HG03103 (cell line): ENCODE measurements around the gene MYO1F.
"Not testable (repeated sequence)": the region's sequence is repeated elsewhere in the genome, so short reads cannot be mapped to it uniquely, and the experiment has no call there.

Experiments used
- ATAC-seq: cut with Tn5 transposase; IDR thresholded peaks from one replicate; pipeline ENCODE4 v1.9.1; 2021; ENCODE audit warnings: low read depth; ENCODE audit not compliant: unreplicated experiment

The MYO1F gene

DNA sequence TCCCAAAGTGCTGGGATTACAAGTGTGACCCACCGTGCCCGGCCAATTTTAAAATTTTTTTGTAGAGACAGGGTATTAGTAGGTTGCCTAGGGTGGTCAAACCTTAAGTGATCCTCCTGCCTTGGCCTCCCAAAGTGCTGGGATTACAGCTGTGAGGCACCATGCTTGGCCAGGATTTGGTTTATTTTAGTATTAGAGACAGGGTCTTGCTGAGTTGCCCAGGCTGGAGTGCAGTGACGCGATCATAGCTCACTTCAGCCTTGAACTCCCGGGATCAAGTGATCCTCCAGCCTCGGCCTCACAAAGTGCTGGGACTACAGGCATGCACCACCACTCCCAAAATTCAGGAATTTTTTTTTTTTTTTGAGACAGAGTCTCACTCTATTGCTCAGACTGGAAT lies 57.9 kb downstream of the MYO1F start:
- no peak for ATAC-seq

DNA sequence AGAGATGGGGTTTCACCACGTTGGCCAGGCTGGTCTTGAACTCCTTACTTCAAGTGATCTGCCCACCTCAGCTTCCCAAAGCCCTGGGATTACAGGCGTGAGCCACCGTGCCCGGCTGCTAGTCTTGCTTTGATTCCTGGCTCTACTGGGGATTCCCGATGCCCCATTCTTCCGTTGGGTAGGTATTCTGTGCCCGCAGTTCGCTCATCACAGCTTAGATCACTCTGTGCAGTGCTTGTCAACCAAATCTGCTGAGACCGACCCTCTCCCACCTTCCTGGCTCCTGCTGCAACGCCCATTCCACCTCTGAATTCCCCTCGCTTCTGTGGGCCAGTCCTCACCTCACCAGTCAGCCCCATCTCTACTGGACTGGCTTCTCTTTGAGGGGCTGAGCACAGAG lies 58.7 kb downstream of the MYO1F start:
- no peak for ATAC-seq

DNA sequence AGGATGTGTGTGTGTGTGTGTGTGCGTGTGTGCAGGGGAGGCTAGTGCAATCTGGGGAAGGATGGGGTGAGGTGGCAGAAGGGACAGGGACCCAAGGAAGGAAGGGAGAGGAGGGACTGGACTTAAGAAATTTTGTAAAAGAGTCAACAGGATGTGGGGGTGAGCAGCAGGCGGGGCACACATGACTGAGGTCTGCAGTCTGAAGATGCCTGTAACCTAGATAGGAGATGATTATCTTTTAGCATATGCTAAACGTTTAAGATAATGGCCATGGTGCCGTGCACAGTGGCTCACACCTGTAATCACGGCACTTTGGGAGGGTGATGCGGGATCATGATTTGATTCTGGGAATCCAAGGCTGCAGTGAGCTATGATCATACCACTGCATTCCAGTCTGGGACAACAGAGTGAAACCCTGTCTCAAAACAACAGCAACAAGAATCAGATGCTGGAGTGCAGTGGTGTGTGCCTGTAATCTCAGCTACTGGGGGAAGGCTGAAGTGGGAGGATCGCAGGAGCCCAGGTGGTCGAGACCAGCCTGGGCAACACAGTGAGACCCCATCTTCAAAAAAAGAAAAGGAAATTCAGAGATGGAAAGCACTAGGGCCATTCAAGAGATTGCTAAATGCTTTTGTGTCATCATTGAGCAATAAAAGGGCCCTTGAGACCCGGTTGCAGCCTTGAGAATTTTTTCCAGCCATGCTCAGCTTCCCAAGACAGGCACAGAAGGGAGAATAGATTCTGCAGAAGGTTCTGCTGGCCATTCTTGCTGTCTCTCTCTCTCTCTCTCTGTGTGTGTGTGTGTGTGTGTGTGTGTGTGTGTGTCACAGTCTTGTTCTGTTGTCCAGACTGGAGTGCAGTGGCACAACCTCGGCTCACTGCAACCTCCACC lies 59.4 kb downstream of the MYO1F start:
- ATAC-seq = no peak

DNA sequence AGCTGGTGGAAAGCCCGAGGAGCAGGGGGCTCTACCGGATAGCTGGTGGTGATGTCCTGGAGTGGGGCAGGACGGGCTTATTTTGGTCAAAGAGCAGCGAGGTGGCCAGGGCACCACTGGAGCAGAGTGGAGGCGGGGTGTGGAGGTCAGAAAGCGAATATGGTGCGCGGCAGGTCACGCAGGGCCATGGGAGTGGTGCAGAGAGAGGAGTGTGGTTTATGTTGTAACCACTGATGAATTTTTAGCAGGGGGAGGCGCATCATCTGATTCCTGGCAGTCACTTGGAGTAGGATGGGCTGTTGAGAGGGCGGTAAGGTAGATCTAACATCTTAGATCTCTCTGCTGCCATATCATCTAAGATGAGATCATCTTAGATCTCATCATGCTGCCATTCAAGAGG lies 61.9 kb downstream of the MYO1F start:
- no peak for ATAC-seq

DNA sequence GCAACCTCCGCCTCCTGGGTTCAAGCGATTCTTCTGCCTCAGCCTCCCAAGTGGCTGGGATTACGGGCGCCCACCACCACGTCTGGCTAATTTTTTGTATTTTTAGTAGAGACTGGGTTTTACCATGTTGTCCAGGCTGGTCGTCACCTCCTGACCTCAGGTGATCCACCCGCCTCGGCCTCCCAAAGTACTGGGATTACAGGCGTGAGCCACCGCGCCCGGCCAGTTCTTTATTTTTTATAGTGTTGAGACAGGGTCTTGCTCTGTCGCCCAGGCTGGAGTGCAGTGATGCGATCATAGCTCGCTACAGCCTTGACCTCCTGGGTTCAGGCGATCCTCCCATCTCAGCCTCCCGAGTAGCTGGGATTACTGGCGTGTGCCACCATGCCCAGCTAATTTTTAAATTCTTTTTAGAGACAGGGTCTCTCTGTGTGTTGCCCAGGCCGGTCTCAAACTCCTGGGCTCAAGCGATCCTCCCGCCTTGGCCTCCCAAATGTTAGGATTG lies 62.7 kb downstream of the MYO1F start:
- not testable (repeated sequence) for ATAC-seq

DNA sequence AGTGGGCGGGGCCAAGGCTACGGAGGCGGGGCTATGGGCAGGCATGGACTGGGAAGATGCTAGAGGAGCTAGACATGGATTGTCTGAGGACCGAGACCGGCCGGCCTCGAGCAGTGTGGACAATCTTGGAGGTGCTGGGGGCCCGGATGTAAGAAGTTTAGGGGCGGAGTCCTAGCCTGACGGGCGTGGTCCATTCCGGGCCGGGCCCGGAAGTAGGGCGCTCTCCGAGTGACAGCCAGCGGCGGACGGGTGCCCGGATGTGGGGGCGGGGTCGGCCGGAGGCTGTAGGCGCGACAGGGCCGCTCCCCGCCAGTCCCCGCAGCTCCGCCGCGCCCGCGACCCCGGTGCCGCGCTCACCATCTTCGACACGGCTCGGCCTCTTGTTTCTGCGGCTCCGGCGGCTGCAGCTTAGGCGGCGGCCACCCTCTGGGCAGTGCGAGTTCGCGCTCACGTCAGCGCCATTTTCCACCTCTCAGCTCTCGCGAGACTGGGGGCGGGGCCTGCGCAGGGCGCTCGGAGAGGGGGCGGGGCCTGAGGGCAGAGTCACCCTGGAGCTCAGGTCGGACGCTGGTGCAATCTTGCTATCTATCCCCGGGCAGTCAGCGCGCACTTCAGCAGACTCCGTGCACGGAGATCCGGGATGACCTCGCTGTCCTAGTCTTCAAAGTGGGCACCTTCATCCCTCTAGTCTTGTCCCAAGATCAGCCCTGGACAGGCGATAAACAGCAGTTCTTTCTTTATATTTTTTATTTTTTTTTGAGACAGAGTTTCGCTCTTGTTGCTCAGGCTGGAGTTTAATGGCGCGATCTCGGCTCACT lies 63.3 kb downstream of the MYO1F start, which contains the start of gene ZNF414:
Gene ZNF414, minus strand, starts transcription at position 481 of the 818 bp plus-strand sequence. Its CDS starts 121 bp downstream, at position 360.
- peak; percentile 82 for ATAC-seq

DNA sequence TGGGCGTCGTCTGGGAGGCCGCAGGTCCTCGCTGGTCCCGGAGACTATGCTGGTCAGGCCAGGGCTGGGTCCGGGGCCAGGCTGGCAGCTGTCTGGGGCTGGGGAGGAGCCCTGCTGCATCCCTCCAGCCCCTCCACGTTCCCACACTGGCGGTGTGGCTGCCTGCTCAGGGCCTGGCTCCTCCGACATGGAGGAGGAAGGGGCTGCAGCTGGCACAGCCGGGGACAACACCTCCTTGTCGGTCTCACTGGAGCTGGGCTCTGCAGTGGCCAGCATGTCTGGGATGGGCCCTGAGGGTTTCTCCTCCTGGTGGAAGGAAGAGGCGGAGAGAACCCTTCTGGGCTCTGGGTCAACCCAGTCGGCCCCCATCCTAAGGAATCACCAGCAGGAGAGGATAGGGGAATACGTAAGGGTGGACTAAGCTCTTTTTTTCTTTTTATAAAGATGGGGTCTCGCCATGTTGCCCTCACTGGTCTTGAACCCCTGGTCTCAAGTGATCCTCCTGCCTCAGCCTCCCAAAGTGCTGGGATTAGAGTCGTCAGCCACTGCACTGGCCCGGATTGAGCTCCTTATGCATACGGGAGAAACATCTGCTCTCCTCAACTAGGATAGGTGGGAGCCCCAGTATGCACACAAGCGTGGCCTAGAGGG lies 64.1 kb downstream of the MYO1F start:
- no peak for ATAC-seq

DNA sequence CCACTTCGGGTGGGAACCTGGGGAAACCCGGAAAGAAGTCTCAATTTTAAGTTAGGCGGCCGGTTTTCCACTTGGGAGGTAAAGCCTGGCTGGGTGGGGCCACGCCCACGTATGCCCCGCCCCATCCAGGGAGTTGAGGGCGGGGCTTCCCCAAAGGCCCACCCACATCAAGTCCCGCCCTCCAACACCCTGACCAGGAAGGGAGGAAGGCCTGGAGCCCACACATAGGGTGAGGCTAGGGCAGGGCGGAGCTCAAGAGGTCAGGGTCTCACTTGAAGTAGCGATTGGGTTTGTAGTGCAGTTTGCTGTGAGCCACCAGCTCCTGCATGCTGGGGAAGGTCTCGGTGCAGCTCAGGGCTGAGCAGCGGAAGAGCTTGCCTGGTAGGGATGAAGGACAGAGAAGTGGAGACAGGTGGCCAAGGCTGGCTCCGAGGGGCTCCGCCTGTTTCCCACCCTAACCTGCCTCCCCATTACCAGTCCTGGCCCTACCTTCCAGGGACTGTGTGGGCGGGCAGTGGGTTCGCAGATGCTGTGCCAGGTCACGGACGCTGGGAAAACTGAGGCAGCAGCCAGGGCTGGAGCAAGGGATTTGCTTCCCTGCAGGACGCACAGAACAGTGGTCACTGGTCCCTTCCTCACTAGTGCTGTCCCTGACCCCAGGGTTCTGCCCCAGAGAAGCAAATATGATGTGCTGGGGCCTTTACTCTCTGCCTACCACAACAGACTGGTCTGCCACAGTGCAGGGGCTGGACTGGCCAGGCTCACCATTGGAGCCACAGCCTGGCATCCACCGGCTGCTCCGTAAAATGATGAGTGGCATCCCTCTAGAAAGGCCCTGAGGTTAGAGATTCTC lies 64.9 kb downstream of the MYO1F start:
- no peak for ATAC-seq

DNA sequence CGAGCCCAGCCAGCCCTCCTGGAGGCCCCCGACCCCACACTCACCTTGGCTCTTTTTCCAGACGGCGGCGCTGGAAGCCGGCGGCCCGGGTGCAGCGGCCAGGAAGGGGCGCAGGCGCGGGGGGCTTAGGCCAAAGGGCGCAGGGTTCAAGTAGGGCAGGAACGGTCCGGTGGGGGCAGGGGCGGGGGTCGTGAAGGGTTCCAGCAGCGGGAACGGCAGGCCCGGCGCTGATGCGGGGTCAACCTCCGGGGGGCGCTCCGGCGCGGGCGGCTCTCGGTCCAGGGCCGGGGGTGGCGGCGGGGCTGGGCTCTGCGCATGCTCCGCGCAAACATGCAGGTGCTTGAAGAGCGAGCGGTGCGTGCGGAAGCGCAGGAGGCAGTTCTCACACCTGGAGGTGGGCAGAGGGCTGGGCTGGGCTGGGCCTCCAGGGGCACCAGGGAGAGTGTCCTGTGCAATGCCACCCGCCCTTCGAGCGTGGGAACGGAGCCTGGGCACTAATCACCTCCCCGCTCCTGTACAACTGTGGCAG lies 65.6 kb downstream of the MYO1F start:
- no peak for ATAC-seq

DNA sequence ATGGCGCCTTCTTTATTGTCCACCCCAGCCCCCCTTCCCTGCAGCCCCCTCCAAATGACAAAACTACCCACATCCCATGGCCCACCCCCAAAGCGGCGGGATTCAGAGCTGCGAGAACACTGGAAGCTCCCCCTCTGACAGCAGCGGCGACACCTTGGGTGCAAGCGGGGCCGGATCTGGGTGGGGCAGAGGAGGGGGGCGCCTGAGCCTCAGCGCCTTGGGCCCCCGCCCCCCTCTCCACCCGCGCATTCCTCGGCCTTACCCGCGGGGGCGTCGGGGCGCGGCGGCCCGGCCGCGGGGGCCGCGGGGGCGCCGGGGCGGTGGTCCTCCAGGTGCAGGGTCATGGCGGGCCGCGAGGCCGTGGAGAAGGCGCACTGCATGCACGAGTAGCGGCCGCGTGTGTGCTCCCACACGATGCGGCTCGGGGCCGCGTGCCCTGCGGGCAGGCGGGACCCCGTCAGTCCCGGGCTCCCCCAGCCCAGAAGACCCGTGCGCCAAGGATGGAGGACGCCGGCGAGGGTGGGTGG lies 66.6 kb downstream of the MYO1F start:
- ATAC-seq = no peak

DNA sequence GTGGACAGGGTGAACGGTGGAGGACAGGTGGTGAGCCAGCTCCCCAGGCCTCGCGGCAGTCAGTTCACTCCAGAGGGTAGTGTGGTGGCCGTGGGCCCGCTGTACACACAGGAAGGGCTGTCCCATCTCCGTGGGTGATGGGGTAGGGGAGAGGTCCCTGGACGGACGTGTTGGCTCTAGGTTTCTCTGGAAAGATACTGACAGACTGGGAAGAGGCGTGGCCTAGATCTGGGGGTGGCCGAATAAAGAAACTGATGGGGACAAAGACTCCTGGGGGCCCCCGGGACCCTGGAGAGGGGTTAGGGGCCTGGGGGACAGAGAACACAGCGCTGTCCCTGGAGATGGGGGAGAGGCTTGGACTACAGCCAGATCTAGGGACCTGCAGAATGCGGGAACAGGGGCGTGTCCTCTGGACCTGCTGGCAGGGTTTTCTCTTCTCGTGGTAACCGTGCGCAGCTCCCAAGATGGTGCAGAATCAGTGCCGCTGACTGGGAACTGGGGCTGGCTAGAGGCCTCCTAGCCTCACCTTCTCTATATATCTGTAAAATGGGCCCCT lies 70.8 kb downstream of the MYO1F start:
- no peak for ATAC-seq

DNA sequence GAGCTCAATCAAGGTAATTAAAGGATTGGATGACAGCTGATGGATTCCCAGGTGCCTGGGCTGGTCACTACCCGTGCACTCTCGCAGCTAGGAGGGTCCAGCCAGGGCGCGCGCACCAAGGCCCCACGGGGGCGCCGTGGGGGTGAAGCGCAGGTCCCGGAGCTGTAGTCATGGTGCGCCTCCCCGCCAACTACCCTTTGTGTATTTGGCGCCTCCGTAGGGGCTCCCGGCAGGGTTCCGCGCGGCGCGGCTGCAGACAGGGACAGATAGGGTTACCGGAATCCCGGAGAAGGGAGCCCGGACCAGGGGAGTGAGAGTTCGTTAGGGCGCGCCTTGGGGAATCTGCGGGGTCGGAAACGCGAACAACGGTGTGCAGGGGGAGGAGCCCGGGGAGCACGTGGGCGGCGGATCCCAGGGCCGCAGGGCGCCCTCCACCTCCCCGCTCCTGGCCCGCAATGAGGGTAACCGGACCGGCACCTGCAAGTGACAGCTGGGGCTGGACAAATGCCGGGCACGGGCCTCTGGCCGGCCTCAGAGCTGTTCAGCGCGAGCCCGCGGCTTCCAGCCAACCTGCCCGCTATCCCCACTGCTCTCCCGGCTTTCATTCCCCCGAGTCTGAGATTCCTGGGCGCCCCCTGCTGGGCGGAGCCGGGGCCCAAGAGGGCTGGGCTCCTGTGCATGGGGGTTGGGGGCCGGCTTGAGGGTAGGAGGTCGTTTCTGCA lies 71.4 kb downstream of the MYO1F start:
- no peak for ATAC-seq

DNA sequence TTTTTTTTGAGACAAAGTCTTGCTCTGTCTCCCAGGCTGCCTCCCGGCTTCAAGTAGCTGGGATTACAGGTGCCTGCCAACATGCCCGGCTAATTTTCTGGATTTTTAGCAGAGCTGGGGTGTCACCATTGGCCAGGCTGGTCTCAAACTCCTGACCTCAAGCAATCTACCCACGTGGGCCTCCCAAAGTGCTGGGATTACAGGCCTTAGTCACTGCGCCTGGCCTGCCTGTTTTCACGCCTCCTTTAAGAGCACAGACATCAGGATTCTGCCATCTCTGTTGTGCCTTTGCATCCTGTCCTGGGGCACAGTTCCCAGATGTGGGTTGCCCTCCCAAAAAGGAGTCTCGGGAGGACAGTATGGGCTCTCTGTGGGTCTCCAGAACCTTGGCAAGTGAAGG lies 72.3 kb downstream of the MYO1F start:
- ATAC-seq = no peak

DNA sequence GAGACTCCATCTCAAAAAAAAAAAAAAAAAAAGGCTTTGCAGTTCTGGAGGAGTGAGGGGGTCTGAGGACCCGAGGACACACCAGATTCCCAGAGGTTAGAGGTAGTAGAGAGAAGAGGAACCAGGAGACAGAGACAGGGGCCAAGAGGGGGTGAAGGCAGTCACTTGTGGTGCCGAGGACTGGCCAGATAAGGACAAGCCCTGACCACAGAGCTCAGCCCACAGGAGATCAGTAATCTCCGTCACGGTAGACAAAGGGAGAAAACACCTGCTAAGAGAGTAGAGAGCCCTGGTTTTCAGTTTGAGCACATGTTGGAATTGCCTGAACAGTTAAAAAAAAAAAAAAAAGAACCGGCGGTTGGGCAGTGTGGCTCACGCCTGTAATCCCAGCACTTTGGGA lies 73.1 kb downstream of the MYO1F start:
- no peak for ATAC-seq

DNA sequence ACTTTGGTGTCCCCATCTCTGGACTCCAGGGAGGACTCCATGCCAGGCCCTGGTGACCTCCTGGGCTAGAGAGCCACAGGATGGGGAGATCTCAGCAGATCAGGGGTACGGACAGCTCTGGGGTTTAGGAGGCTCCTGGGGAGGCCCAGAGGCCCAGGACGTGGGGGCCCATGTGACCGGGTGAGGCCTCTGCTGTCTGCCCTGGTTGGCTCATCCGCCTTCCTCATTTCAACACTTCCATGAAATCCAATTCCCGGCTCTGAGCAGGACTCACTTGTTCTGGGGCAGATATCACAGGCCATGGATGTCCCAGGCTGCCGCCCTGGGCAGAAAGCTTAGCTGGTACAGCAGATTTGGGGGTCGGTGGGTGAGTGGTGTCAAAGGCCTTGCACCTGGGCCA lies 73.7 kb downstream of the MYO1F start:
- ATAC-seq = no peak

DNA sequence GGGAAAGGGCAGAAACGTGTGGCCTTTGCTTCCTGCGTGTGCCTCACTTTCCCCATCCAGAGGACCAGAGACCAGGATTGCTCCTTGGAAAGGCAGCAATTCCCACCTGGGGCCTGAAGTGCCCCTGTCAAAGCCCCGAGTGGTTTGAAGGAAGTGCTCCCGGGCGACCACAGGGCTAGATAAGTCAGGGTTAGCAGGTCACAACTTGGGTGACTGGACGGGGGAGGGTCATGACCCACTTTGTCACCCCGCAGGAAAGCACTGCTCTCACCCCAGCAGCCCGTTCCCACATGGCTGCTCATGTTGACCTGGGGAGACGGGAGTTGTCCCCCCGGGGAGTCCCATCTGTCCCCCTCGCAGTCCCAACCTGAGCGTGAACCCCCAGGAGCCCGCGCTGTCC lies 75.3 kb downstream of the MYO1F start:
- ATAC-seq = no peak

DNA sequence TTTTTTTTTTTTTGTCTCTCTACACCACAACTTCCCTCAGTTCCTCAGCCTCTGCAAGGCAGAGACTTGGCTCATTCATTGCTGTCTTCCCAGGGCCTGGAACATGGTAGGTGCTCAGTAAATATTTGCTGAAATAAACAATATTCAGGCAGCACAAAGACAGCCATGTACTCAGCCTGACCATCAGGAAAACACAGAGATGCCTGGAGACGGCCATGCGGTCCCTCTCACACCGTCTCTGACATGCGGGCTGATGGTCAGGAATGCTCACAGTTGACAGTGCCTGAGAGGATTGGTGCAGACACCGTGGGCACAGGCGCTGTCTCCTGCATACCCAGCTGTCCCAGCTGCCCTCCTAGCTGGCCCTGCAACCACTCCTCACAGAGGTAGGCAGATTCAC lies 75.7 kb downstream of the MYO1F start:
- ATAC-seq = no peak

DNA sequence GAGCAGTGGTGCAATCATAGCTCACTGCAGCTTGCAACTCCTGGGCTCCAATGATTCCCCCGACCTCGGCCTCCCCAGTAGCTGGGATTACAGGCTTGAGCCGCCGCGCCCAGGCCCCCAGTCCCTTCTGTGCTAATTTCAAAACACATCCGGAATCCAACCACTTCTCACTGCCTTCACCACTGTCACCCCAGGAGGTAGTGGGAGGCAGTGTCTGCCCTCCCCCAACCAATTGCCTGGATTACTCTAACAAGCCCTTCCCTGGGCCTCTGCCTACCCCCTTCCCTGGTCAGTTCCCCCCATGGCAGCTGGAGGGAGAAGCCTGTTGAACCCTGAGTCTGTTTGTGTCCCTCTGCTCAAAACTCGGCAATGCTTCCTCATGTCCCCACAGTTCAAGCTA lies 77.1 kb downstream of the MYO1F start:
- ATAC-seq = no peak
